ENCODE results near the gene CFAP57. TPM values are rescaled to one million over a fixed set of nuclear protein-coding genes. Genes with fewer than 3 reads are reported as not detected.

CFAP57 gene
- total RNA-seq, 2 experiments from 2014 or later: 0.32 to 0.35 TPM

DNA sequence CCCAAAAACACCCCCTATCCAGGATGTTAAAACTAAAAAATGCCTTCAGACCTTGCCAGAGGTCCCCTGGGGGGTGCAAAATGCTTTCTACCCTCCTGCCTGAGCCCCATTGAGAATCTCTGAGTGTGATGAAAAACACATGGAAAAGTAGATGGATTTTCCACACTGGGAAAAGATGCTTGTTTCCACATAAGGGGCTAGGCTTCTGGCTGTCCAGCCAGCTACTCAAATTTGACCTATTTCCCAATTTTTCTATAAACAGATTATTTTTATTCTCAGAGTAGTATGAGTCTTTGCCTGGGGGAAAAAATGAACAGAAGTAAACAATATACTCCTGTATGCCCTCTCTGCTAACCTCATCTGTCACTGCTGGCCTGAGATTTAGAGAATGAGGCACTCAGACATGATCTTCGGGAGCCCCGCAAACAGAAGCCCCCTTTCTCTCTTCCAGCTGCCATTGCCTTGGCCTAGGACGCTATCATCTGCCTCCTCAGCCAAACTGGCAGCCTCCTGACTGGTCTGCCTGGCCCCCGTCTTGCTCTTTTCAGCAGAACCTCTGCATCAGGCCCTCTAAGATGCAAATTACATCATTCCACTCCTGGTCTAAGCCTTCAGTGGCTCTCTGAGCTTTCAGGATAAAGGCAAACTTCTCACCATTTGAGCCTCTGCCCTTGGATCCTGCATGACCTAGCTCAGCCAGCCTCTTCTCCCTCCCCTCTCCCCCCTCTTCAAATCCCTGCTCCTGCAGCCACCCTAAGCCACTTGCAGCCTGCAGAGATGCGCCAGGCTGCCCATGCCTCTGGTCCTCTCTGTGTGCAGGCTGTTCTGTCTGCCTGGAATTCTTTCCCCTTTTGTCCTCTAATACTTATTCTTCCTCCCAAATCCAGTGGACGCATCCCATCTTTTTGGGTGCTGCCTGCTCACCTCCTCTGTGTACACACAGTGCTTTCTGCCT, 58.0 kb downstream of the CFAP57 start:
- Mint-ChIP-seq H3K4me3 (no peak overlapping the region), H3K36me3 (no peaks in the 10 kb centered on the region), H3K4me1 (no peaks in the 10 kb centered on the region), H3K9me3 (no peaks in the 10 kb centered on the region), H3K27me3 (no peaks in the 10 kb centered on the region), H3K27ac (no peak overlapping the region)
- no peak for DNase-seq

DNA sequence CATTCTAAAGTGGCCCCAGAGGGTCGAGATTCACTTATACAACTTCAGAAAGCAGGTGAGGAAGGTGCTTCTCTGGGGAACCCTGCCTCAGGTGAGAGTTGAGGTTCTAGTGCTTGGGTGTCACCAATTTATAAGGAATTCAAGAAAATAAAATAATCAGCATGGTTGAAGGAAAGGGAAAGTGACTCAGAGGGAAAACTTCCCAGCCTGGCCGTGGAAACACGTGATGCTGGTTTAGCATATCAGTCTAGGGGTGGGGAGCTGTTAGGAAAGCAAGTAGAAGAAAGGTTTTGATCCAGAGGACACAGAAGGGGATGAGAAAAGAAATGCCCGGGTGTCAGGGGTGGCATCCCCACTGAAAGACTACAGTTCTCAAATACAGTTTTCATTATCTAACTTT, 59.9 kb downstream of the CFAP57 start:
- Mint-ChIP-seq H3K4me1 (no peaks in the 10 kb centered on the region), H3K36me3 (no peaks in the 10 kb centered on the region)

DNA sequence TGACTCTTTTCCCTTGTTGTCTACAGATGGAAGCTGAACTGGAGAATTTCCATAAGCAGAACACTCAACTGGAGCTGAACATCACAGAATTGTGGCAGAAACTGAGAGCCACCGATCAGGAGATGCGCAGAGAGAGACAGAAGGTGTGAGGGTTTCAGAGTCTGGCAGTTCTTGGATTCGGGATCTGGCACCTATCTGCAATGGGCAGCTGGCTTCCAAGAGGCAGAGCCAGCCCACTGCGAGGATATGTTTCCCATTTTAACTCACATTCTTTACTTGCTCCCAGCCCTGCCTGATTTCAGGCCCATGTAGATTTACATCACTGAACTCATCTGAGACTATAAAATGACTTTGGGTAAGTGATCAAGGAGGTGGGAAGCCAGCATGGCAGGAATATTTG, 60.4 kb downstream of the CFAP57 start:
- DNase-seq: no peak
- no peak overlapping the region for H3K4me3 Mint-ChIP-seq

More for the DNA sequence above, 59.9 kb downstream of the CFAP57 start:
- Mint-ChIP-seq H3K27me3 (no peaks in the 10 kb centered on the region), H3K9me3 (no peaks in the 10 kb centered on the region), H3K27ac (no peak overlapping the region), H3K4me3 (no peak overlapping the region)
- DNase-seq: no peak

DNA sequence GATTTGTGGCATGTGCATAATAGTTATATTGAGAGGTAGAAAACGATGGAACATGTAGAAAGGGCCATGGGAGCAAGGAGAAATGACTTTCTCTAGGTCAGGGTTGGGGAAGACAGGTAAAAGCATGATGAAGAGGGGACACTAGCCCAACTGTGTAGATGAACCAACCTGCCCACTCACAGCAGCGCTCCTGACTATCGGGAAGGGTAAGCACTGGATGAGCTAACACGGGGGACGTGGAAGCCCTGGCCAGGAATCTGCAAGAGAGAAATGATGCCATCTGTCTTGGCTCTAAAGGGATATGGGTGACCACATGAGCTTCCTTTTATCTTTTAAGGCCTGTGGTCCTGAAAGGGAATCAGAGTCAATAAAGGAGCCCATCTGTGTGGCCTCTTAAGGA, 61.5 kb downstream of the CFAP57 start:
- H3K36me3 Mint-ChIP-seq: no peaks in the 10 kb centered on the region
- no peak overlapping the region for H3K4me3 Mint-ChIP-seq
- DNase-seq: no peak
- H3K4me1 Mint-ChIP-seq: no peaks in the 10 kb centered on the region
- no peak overlapping the region for H3K27ac Mint-ChIP-seq
- H3K9me3 Mint-ChIP-seq: no peaks in the 10 kb centered on the region
- H3K27me3 Mint-ChIP-seq: no peaks in the 10 kb centered on the region

More for the DNA sequence above, 60.4 kb downstream of the CFAP57 start:
- Mint-ChIP-seq H3K27me3 (no peaks in the 10 kb centered on the region), H3K9me3 (no peaks in the 10 kb centered on the region), H3K4me1 (no peaks in the 10 kb centered on the region), H3K36me3 (no peaks in the 10 kb centered on the region), H3K27ac (no peak overlapping the region)

DNA sequence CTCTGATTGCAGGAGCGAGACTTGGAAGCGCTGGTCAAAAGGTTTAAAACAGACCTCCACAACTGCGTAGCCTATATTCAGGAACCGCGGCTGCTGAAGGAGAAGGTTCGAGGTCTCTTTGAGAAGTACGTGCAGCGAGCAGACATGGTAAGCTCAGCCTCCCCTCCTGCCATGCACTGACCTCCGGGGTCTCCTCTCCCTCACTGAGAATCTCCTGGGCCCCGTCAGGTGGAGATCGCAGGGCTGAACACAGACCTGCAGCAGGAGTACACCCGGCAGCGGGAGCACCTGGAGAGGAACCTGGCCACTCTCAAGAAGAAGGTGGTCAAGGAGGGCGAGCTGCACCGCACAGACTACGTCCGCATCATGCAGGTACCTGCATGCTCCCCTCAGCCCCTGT, 62.1 kb downstream of the CFAP57 start:
- Mint-ChIP-seq H3K27me3 (no peaks in the 10 kb centered on the region), H3K4me3 (no peak overlapping the region), H3K36me3 (no peaks in the 10 kb centered on the region), H3K27ac (no peak overlapping the region), H3K4me1 (no peaks in the 10 kb centered on the region), H3K9me3 (no peaks in the 10 kb centered on the region)
- no peak for DNase-seq

DNA sequence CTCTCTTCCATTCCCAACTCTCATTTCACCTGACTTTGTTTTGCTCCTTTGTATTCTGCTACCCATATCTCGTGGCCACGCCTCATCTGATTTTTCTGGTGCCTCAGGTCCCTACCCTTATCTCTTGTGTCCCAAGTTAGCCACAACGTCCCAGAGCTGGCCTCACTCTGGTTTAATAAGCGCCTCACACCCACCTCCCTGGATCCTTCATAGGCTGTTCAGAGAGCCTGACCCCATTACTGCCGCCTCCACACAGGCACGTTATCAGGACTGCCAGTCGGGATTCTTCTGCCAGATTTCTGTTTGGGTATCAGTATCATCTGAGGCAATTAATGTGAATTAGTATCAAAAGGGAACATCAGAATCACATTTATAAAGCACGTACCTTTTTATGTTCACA, 62.9 kb downstream of the CFAP57 start:
- no peaks in the 10 kb centered on the region for H3K9me3 Mint-ChIP-seq

DNA sequence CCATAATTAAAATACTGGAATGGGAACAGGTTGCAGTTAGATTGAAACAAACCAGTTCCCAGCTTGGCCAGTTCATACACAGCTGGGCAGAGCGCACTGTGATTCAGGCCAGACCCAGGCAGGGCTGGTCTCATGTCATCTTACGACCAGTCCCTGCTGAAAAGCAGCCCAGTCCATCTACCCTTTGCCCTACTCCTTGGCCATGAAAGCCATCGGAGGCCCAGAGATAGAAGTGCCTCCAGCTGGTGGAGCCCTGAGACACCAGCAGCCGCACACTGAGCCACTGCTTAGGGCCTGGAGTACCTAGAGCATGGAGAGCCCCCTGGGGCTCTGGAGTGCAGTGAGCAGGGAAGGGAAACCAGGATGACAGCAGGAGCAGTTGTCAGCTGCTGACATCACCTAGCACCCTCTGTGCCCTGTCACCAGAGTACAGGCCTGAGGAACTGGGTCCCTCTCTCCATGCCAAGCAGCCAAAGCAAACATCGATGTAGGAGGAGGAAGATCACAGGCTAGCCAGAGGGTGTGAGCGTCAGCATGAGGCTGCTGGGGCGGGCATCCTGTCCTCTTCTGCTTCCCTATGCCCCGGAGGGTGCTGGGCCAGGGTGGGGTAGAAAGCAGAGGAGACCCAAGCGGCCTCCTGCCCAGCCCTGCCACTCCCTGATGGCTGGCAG, 63.5 kb downstream of the CFAP57 start:
- Mint-ChIP-seq H3K36me3 (no peaks in the 10 kb centered on the region), H3K27ac (no peak overlapping the region), H3K9me3 (peaks cover 3% of the 10 kb centered on the region), H3K4me1 (peaks cover 2% of the 10 kb centered on the region), H3K4me3 (no peak overlapping the region), H3K27me3 (no peaks in the 10 kb centered on the region)
- no peak for DNase-seq

More for the DNA sequence above, 62.9 kb downstream of the CFAP57 start:
- Mint-ChIP-seq H3K27ac (no peak overlapping the region), H3K4me3 (no peak overlapping the region), H3K4me1 (peaks cover 2% of the 10 kb centered on the region), H3K36me3 (no peaks in the 10 kb centered on the region), H3K27me3 (no peaks in the 10 kb centered on the region)
- no peak for DNase-seq

DNA sequence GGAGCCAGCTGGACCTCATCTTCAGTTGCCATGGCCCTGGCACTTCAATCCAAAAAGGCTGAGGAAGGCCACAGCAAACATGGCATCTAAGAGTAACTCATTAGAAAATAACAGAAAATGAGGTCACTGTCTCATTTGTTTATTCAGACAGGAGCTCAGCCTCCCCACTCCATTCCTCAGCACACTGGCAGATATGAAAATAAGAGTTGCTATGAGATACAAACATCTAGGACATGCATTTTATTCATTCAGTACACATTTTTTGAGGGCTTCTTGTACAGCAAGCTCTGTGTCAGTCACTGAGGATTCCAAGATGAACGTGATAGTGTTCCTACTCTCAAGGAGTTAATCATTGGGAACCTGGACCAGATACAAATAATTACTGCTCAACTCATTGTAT, 65.0 kb downstream of the CFAP57 start:
- Mint-ChIP-seq H3K4me3 (no peak overlapping the region), H3K27ac (no peak overlapping the region), H3K36me3 (no peaks in the 10 kb centered on the region), H3K9me3 (peaks cover 3% of the 10 kb centered on the region), H3K27me3 (no peaks in the 10 kb centered on the region), H3K4me1 (peaks cover 2% of the 10 kb centered on the region)
- DNase-seq: no peak

DNA sequence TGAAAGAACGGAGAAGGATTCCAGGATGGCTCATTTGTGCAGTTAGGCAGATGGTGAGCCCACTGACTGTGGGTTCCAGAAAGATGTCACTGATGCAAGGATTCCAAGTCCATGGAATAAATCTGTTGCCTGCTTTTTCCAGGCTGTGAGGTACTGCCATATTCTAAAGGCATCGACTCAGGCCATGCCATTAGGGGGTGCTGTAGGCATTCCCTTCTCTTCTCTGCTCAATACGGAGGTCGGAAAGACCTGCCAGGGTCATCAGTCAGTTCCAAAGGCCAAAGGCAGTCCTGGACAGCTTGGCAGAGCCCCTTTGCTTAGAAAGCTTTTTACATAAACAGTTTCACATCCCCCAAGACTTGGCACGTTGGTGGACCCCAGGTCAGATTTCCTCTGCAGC, 66.0 kb downstream of the CFAP57 start:
- H3K36me3 Mint-ChIP-seq: no peaks in the 10 kb centered on the region
- peak; percentile 22 for DNase-seq
- no peaks in the 10 kb centered on the region for H3K27me3 Mint-ChIP-seq
- peaks cover 2% of the 10 kb centered on the region for H3K4me1 Mint-ChIP-seq
- H3K27ac Mint-ChIP-seq: no peak overlapping the region
- H3K4me3 Mint-ChIP-seq: no peak overlapping the region
- H3K9me3 Mint-ChIP-seq: peaks cover 3% of the 10 kb centered on the region

DNA sequence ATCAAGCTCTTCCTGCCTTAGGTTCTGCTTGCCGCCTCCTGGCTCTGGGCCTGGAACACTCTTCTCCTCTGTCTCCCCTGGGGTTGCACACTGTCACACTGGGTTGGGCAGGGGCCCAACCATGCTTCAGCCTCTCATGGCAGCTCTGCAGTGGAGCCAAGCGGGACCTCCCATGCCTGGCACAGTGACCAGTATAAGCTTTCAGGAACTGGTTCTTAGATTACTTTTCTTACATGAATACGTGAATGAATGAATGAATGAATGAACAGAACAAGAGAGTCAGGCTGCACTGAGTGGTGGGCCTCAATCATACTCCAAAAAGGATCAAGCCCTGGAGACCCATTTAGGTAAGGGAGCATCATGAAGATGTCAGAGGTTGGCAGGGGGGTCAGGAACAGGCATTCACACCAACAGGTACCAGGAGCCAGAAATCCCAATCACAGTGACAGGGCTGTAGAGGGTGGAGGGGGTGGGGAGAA, 66.9 kb downstream of the CFAP57 start:
- Mint-ChIP-seq H3K4me3 (no peak overlapping the region), H3K27me3 (no peaks in the 10 kb centered on the region), H3K9me3 (peaks cover 3% of the 10 kb centered on the region), H3K36me3 (no peaks in the 10 kb centered on the region), H3K27ac (no peak overlapping the region), H3K4me1 (peaks cover 2% of the 10 kb centered on the region)
- DNase-seq: no peak

DNA sequence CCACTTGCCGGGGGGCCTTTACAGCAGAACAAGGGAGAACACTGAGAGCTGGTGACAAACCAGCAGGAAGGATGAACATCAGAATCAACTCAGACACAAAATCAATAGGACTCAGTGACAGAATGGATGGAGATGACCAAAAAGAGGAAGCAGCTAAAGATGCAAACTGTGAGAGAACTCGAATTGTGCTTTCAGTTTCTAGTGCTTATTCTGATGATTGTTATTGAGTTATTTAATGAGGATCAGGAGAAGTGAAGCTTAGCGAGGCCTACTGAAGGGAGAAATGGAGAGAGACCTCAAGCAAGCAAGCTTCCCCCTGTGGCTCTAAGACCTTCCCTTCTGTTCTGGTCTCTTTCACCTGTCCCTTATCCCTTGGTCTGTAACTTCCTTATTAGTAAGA, 67.4 kb downstream of the CFAP57 start:
- no peak overlapping the region for H3K4me3 Mint-ChIP-seq
- DNase-seq: no peak
- H3K27ac Mint-ChIP-seq: peak overlapping the region; percentile 4
- H3K4me1 Mint-ChIP-seq: peaks cover 2% of the 10 kb centered on the region
- peaks cover 3% of the 10 kb centered on the region for H3K9me3 Mint-ChIP-seq
- H3K36me3 Mint-ChIP-seq: no peaks in the 10 kb centered on the region
- no peaks in the 10 kb centered on the region for H3K27me3 Mint-ChIP-seq

DNA sequence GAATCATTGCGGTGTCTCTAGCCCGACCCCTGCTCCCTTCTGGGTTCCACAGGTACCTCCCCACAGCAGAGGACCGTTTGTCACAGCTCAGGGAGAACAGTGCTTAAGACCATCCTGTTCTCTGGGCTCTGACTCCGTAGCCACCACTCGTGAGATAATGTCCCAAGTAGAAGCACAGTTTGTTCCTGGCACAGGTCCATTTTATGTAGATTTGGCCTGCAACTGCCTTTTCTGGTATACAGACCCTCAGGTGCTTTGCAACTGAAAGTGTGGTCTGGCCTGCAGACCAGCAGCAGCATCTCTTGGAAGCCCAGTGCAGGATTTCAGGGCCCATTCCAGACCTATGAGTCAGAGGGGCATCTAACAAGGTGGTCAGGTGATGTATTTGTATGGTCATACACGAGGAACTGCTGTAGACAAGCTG, 69.3 kb downstream of the CFAP57 start:
- no peak for DNase-seq
- peaks cover 3% of the 10 kb centered on the region for H3K9me3 Mint-ChIP-seq
- H3K27ac Mint-ChIP-seq: no peak overlapping the region
- peaks cover 2% of the 10 kb centered on the region for H3K4me1 Mint-ChIP-seq
- no peaks in the 10 kb centered on the region for H3K27me3 Mint-ChIP-seq
- no peaks in the 10 kb centered on the region for H3K36me3 Mint-ChIP-seq
- no peak overlapping the region for H3K4me3 Mint-ChIP-seq

DNA sequence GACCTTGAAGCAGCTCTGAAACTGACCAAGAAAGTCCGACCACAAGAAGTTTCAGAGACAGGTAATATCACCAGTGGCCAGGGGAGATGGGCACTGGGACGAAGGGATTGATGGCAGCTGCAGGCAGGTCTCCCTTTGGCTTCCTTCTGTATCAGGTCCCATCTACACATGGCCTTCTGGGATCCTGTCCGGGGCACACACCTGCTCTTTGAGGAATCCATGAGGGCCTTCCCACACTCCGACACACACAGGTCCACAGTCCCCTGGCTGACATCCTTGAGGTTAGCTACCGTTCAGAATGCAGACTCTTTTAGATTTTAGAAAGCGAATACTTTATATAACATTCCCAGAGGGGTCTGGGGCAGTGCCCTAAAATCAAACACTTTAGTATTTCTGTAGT, 71.2 kb downstream of the CFAP57 start:
- no peaks in the 10 kb centered on the region for H3K27me3 Mint-ChIP-seq
- peaks cover 2% of the 10 kb centered on the region for H3K4me1 Mint-ChIP-seq
- no peak overlapping the region for H3K4me3 Mint-ChIP-seq
- peaks cover 5% of the 10 kb centered on the region for H3K9me3 Mint-ChIP-seq
- no peak for DNase-seq
- H3K36me3 Mint-ChIP-seq: no peaks in the 10 kb centered on the region
- H3K27ac Mint-ChIP-seq: no peak overlapping the region

DNA sequence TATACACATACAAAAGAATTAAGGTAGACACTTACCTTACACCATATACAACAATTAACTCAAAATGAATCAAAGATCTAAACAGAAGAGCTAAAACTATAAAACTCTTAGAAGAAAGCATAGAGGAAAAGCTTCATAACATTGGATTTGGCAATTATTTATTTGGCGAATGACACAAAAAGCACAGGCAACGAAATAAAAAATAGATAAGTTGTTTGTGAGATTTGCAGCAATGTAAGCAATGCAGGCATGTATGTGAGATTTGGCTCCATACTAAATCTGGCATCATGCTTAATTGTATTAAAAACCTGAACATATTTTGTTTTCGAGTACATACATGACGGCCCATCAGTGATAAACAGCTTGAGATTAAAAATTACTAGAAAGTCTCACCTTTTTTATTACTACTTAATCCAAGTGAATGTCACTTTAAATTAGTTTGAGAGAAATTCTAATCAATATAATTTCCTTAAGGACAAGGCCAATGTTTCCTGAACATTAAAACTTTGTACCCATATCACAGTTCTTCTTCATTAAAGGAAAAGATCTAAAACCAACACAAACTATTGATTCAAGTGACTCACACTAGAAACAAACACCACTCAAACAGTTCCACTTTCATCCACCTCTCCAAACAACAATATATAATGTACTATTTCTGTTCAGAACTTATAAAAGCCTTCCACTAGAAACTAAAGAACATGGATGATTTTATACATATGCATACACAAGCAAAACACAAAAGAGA, 74.5 kb downstream of the CFAP57 start:
- H3K4me3 Mint-ChIP-seq: no peak overlapping the region
- H3K36me3 Mint-ChIP-seq: no peaks in the 10 kb centered on the region
- H3K27me3 Mint-ChIP-seq: no peaks in the 10 kb centered on the region
- no peak for DNase-seq
- no peaks in the 10 kb centered on the region for H3K4me1 Mint-ChIP-seq
- H3K27ac Mint-ChIP-seq: no peak overlapping the region
- H3K9me3 Mint-ChIP-seq: peaks cover 1% of the 10 kb centered on the region

Data from activated naive CD8-positive, alpha-beta T cell treated with anti-CD3 and anti-CD28 coated beads for 36 hours (primary cell).